Head of caudate nucleus (tissue), 42 donors: Measurements from ENCODE around the gene RAB39A.
A peak's percentile ranks its signal among the peaks of the same experiment; 100 is the strongest.

ENCODE experiments used
- DNase-seq, 42 donors: peaks; one replicate each; pipeline versions ENCODE4 v3.0.0 to v3.0.0-alpha.2; 2020 to 2021; ENCODE audit warnings: mixed read lengths in 7 of 42
- intact Hi-C: fragments of 100-400 bp; cut with DNase I; formaldehyde crosslinking; loops from one replicate; pipeline ENCODE4 v1.15.0; 2022

The RAB39A gene

DNA sequence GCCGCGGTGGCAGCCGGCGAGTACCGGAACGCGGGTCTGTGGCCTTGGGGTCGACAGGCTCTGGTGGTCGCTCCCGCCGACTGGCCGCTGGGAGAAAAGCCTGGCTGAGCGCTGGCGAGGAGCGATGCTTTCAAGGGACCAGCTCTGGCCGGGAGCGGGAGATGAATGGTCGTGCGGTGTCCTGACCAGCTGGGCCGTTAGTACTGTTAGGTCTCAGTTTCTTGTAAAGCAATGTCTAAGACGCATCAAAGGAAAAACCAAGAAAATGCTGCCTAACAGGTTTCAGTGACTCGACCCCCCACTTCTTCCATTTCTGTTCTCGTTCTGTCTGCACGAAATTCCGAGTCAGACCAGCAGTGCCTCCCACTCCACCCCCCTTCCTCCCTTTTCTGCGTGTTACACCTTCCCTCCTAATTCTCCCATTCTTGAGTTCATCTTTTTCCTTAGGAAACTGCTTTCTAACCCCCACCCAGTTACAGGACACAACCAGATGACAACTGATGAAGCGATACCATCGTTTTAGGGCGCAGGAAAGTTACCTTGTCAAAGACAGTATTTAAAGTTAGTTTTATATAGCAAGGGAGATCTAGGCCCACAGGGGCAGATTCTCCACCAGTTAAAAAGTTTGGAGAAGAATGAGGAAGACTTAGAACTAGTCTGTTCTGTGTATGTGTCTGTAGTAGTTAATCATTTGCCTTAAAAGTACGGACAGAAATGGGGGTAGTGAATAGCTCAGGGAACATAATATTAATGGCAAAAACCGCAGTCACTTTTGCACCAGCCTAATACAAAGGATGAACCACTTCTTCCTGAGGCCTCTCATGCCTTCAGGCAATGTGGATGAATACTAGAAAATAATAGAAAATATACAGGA is 81.5 kb downstream of the RAB39A start:
- DNase-seq, result peak in 14 of 42 donors; percentile 2 to 42 (median 14)
- intact Hi-C loops, result loop anchor here (10.0 kb wide), 2 partner anchors 85 to 665 kb away; partner anchors contain the start of gene RAB39A

DNA sequence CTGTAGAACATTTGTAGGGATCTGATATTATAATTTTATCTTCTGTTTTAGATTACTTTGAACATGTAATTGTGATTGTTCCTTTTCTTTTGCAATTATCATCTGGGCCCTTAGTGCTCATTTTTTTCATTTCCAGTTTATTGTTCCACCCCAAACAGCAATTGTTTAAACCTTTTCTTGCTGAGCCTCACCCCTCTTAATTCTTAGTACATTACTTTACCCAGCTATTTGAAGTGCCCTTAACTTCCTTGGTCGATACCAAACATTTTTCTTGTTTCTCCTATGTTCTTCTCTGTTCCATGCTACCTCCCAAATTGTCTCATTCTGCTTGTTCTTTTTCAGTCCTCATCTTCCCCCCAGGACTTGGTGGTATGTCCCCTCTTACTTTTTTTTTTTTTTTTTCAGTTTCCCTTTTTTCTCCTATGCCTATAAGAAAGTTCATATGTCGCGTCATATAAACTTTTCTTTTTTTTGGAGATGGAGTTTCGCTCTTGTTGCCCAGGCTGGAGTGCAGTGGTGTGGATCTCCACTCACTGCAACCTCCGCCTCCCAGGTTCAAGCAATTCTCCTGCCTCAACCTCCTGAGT is 84.0 kb downstream of the RAB39A start:
- intact Hi-C loops, result no loop called here
- no peak for DNase-seq
